Kidney (tissue), 14 donors: ENCODE results near the gene TMEM131. TPM values are rescaled to one million over a fixed set of nuclear protein-coding genes. Genes with fewer than 3 reads are reported as not detected.
"Not testable (repeated sequence)": the region's sequence is repeated elsewhere in the genome, so short reads cannot be mapped to it uniquely, and the experiment has no call there.

Experiments used
- DNase-seq, 5 donors: peaks; one replicate each; pipeline ENCODE4 v3.0.0-alpha.2; 2013 to 2020
- FAIRE-seq: peaks from 2 replicates; lab custom pipeline; 2012; peaks lifted over from hg19 to GRCh38; lab: Jason Lieb, UNC
- H3K27ac ChIP-seq, 2 donors: one replicate each; pipeline ENCODE4 v1.7.0; 2013; ENCODE audit warnings: low read depth in 2 of 2, low read length in 2 of 2, inconsistent platforms in 1 of 2
- H3K27me3 ChIP-seq: one replicate; pipeline ENCODE4 v1.7.1; 2013; ENCODE audit warnings: low read length, inconsistent platforms; ENCODE audit not compliant: control insufficient read depth, insufficient read depth
- H3K36me3 ChIP-seq, 3 donors: one replicate each; pipeline versions ENCODE4 v1.7.0 to v1.7.1; 2013; ENCODE audit warnings: low read length in 3 of 3, control low read depth in 1 of 3, inconsistent platforms in 1 of 3; ENCODE audit not compliant: insufficient read depth in 3 of 3, control insufficient read depth in 2 of 3
- H3K4me1 ChIP-seq, 3 donors: one replicate each; pipeline versions ENCODE4 v1.7.0 to v1.7.1; 2013; ENCODE audit warnings: low read length in 3 of 3, inconsistent platforms in 1 of 3, low read depth in 1 of 3; ENCODE audit not compliant: control insufficient read depth in 2 of 3, insufficient read depth in 2 of 3
- H3K4me3 ChIP-seq, 3 donors: one replicate each; pipeline versions ENCODE4 v1.7.0 to v1.8.1; 2013; ENCODE audit warnings: low read length in 3 of 3, control low read depth in 1 of 3, inconsistent platforms in 1 of 3
- H3K9ac ChIP-seq, 3 donors: one replicate each; pipeline versions ENCODE4 v1.7.0 to v1.7.1; 2013; ENCODE audit warnings: low read length in 3 of 3, control low read depth in 1 of 3, inconsistent platforms in 1 of 3
- H3K9me3 ChIP-seq, 3 donors: one replicate each; pipeline versions ENCODE4 v1.7.0 to v1.7.1; 2013; ENCODE audit warnings: low read length in 3 of 3, control low read depth in 1 of 3, inconsistent platforms in 1 of 3; ENCODE audit not compliant: control insufficient read depth in 2 of 3, insufficient read depth in 1 of 3
- intact Hi-C: fragments of 100-400 bp; cut with DNase I; formaldehyde crosslinking; loops from one replicate; pipeline ENCODE4 v1.11.1; 2022
- polyA plus RNA-seq: library from polyadenylated mRNA; stranded (reverse); fragments of 350-450 nt; fragmentation: Illumina TruSeq; extraction: RNeasy Lipid Tissue Mini Kit (QIAGEN cat#74804); gene quantifications from one replicate; pipeline ENCODE4 v1.2.3, GENCODE V29; 2014; ENCODE audit warnings: low read depth, low replicate concordance; ENCODE audit not compliant: insufficient read depth
- total RNA-seq: library from RNA; stranded (reverse); fragmentation: NEBNext Ultra II Directional; extraction: Animal tissue kit (Norgen Biotek cat#: 25700); gene quantifications from one replicate; pipeline ENCODE4 v1.2.1, GENCODE V29; 2021
- TF ChIP-seq, protein P1 (sequence below): IDR thresholded peaks from 3 replicates; pipeline ENCODE4 v1.5.1; 2012; ENCODE audit warnings: mild to moderate bottlenecking, moderate library complexity, borderline replicate concordance; ENCODE audit not compliant: insufficient read depth; ENCODE audit errors: extremely low read depth
- donor health status: control.
- donor health status: control.
- donor health status: control.
- donor health status: control.
- donor health status: control.
- donor health status: DM: yes; HTN: yes; CAD: no.
- donor health status: Normal renal cell carcinoma (clear cell type).

The TMEM131 gene
- total and polyA plus RNA-seq, 2 donors from 2014 or later, result 8.0 to 38.4 TPM

DNA sequence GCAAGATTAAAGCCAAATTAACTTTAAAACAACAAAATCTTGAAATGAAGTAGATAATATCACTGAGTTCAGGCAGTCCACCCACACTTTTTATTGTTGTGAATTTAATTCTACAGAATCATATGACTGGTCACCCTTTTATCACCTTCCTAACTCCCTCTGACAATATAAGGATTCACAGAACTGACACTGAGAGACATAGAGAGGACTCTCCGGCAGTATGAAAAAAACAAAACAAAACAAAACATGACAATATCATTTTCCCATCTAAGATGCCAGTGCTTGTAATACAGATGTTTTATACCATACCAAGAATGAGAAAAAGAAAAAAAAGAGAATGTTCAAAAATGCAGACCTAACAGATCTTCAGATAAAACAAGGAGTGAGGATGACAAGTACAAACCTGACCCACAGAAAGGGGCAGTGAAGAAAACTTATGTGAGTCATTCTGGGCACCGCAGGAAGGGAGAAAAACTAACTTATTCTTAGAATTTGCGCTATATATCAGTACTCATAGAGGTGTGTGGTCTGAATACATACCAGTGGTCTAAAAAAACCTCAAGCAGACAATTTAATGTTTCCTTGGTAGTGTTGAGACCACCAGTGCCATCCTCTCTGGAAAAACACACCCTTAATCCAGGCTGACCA lies 145.7 kb downstream of the TMEM131 start:
- H3K9me3 ChIP-seq, result no peaks in the 10 kb centered on the region
- intact Hi-C loops, result no loop called here
- TF ChIP-seq, protein P1, sequence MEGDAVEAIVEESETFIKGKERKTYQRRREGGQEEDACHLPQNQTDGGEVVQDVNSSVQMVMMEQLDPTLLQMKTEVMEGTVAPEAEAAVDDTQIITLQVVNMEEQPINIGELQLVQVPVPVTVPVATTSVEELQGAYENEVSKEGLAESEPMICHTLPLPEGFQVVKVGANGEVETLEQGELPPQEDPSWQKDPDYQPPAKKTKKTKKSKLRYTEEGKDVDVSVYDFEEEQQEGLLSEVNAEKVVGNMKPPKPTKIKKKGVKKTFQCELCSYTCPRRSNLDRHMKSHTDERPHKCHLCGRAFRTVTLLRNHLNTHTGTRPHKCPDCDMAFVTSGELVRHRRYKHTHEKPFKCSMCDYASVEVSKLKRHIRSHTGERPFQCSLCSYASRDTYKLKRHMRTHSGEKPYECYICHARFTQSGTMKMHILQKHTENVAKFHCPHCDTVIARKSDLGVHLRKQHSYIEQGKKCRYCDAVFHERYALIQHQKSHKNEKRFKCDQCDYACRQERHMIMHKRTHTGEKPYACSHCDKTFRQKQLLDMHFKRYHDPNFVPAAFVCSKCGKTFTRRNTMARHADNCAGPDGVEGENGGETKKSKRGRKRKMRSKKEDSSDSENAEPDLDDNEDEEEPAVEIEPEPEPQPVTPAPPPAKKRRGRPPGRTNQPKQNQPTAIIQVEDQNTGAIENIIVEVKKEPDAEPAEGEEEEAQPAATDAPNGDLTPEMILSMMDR, result no peak
- no peaks in the 10 kb centered on the region for H3K4me1 ChIP-seq
- H3K36me3 ChIP-seq, result no peaks in the 10 kb centered on the region
- H3K27ac ChIP-seq, result no peak overlapping the region
- DNase-seq (no peak), FAIRE-seq (no peak)
- H3K27me3 ChIP-seq, result no peaks in the 10 kb centered on the region
- H3K9ac ChIP-seq, result no peak overlapping the region
- no peak overlapping the region for H3K4me3 ChIP-seq

DNA sequence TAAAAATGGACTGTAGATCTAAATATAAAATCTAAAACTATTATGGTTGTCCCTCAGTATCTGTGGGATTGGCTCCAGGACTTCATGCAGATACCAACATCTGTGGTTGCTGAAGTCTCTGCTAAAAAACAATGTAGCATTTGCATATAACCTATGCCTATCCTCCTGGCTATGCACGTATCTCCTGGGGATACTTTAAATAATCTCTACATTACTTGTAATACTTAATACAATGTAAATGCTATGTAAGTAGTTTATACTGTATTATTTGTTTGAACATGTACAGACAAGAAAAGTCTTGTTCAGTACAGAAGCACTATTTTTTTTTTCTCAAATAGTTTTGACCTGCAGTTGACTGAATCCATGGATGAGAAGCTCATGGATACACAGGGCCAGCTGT lies 147.4 kb downstream of the TMEM131 start:
- Histone ChIP-seq H3K9me3 (no peaks in the 10 kb centered on the region), H3K27me3 (no peaks in the 10 kb centered on the region), H3K9ac (no peak overlapping the region), H3K36me3 (no peaks in the 10 kb centered on the region), H3K4me3 (no peak overlapping the region), H3K4me1 (no peaks in the 10 kb centered on the region), H3K27ac (no peak overlapping the region)
- DNase-seq (no peak), FAIRE-seq (no peak)
- intact Hi-C loops, result no loop called here
- TF ChIP-seq, protein P1, result no peak

DNA sequence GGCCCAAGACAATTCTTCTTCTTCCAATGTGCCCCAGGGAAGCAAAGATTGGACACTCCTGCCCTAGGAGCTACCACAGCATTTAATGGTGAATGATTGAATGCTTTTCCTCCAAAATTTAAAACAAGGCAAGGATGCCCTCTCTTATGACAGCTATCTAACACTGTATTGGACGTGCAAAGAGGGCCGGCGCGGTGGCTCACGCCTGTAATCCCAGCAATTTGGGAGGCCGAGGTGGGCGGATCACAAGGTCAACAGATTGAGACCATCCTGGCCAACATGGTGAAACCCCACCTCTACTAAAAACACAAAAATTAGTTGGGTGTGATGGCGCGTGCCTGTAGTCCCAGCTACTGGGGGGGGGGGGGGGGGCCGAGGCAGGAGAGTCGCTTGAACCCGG lies 149.0 kb downstream of the TMEM131 start:
- H3K9ac ChIP-seq, H3K27me3 ChIP-seq, H3K36me3 ChIP-seq, DNase-seq, H3K4me1 ChIP-seq, intact Hi-C loops, FAIRE-seq, H3K4me3 ChIP-seq, H3K9me3 ChIP-seq, H3K27ac ChIP-seq: not testable (repeated sequence)

DNA sequence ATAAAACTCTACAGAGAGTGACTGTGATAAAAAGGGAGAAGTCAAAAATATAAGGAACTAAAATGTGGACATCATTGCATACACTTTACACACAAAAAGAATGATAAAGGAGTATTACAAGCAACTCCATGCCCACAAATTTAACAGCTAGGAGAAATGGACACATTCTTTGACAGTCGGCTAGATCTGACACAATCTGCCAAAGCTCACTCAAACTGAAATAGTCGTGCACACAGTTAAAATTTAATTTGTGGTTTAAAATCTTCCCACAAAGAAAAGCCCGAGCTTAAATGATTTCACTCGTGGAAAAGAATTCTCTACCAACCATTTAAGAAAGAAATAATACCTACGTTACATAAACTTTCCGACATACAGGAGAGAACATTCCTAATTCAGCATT lies 149.9 kb downstream of the TMEM131 start:
- H3K27me3 ChIP-seq, result no peaks in the 10 kb centered on the region
- TF ChIP-seq, protein P1, result no peak
- DNase-seq, result no peak
- H3K9ac ChIP-seq, result no peak overlapping the region
- H3K4me1 ChIP-seq, result no peaks in the 10 kb centered on the region
- intact Hi-C loops, result no loop called here
- H3K36me3 ChIP-seq, result peaks cover under 1 to 3% (median 2%) of the 10 kb centered on the region in 3 donors
- H3K27ac ChIP-seq, result no peak overlapping the region
- FAIRE-seq, result no peak
- H3K4me3 ChIP-seq, result no peak overlapping the region
- no peaks in the 10 kb centered on the region for H3K9me3 ChIP-seq
